ENCODE results near the gene PER2. TPM values are rescaled to one million over a fixed set of nuclear protein-coding genes. Genes with fewer than 3 reads are reported as not detected.
"Not testable (repeated sequence)": the region's sequence is repeated elsewhere in the genome, so short reads cannot be mapped to it uniquely, and the experiment has no call there.

The PER2 gene
- total RNA-seq, 1 donor, result 10.8 TPM

GRCh38 chr2:238313289-238313990 lies 25.0 kb upstream of the PER2 start:
- TF ChIP-seq CTCF (IDR thresholded peaks at IDR 0.05; ENCODE audit: insufficient read depth, low read length), result no peak
- H3K4me3 ChIP-seq (ENCODE audit: low read depth, low read length), result no peak overlapping the region
- DNase-seq (ENCODE audit: low read depth), result no peak

- not testable (repeated sequence) for DNase-seq (ENCODE audit: low read depth); H3K4me3 ChIP-seq (ENCODE audit: low read depth, low read length)
Observed at GRCh38 chr2:238310721-238311120, 22.3 kb upstream of the PER2 start.

GRCh38 chr2:238308177-238308576 lies 19.8 kb upstream of the PER2 start:
- no peak for DNase-seq (ENCODE audit: low read depth)
- TF ChIP-seq CTCF (IDR thresholded peaks at IDR 0.05; ENCODE audit: insufficient read depth, low read length), result peak; percentile 19
- H3K4me3 ChIP-seq (ENCODE audit: low read depth, low read length), result no peak overlapping the region

- no peak for TF ChIP-seq CTCF (IDR thresholded peaks at IDR 0.05; ENCODE audit: insufficient read depth, low read length)
- DNase-seq (ENCODE audit: low read depth), result no peak
- no peak overlapping the region for H3K4me3 ChIP-seq (ENCODE audit: low read depth, low read length)
Observed at GRCh38 chr2:238306672-238306998, 18.2 kb upstream of the PER2 start.

- DNase-seq (ENCODE audit: low read depth), result no peak
- H3K4me3 ChIP-seq (ENCODE audit: low read depth, low read length), result no peak overlapping the region
- TF ChIP-seq CTCF (IDR thresholded peaks at IDR 0.05; ENCODE audit: insufficient read depth, low read length), result no peak
Observed at GRCh38 chr2:238305965-238306671, 17.7 kb upstream of the PER2 start.

- no peak overlapping the region for H3K4me3 ChIP-seq (ENCODE audit: low read depth, low read length)
- DNase-seq (ENCODE audit: low read depth), result no peak
- peak; percentile 20 for TF ChIP-seq CTCF (IDR thresholded peaks at IDR 0.05; ENCODE audit: insufficient read depth, low read length)
Observed at GRCh38 chr2:238305092-238305862, 16.9 kb upstream of the PER2 start.

- TF ChIP-seq CTCF (IDR thresholded peaks at IDR 0.05; ENCODE audit: insufficient read depth, low read length), result no peak
- DNase-seq (ENCODE audit: low read depth), result no peak
- H3K4me3 ChIP-seq (ENCODE audit: low read depth, low read length), result no peak overlapping the region
Observed at GRCh38 chr2:238304116-238304515, 15.7 kb upstream of the PER2 start.

Data from fibroblast of the aortic adventitia (primary cell).